Kidney (tissue), 14 donors: ENCODE data around the gene AKR1B15. TPM values are rescaled to one million over a fixed set of nuclear protein-coding genes. Genes with fewer than 3 reads are reported as not detected.

Source experiments
- DNase-seq, 5 donors: peaks; one replicate each; pipeline ENCODE4 v3.0.0-alpha.2; 2013 to 2020
- FAIRE-seq: peaks from 2 replicates; lab custom pipeline; 2012; peaks lifted over from hg19 to GRCh38; lab: Jason Lieb, UNC
- H3K27ac ChIP-seq, 2 donors: one replicate each; pipeline ENCODE4 v1.7.0; 2013; ENCODE audit warnings: low read depth in 2 of 2, low read length in 2 of 2, inconsistent platforms in 1 of 2
- H3K27me3 ChIP-seq: one replicate; pipeline ENCODE4 v1.7.1; 2013; ENCODE audit warnings: low read length, inconsistent platforms; ENCODE audit not compliant: control insufficient read depth, insufficient read depth
- H3K36me3 ChIP-seq, 3 donors: one replicate each; pipeline versions ENCODE4 v1.7.0 to v1.7.1; 2013; ENCODE audit warnings: low read length in 3 of 3, control low read depth in 1 of 3, inconsistent platforms in 1 of 3; ENCODE audit not compliant: insufficient read depth in 3 of 3, control insufficient read depth in 2 of 3
- H3K4me1 ChIP-seq, 3 donors: one replicate each; pipeline versions ENCODE4 v1.7.0 to v1.7.1; 2013; ENCODE audit warnings: low read length in 3 of 3, inconsistent platforms in 1 of 3, low read depth in 1 of 3; ENCODE audit not compliant: control insufficient read depth in 2 of 3, insufficient read depth in 2 of 3
- H3K4me3 ChIP-seq, 3 donors: one replicate each; pipeline versions ENCODE4 v1.7.0 to v1.8.1; 2013; ENCODE audit warnings: low read length in 3 of 3, control low read depth in 1 of 3, inconsistent platforms in 1 of 3
- H3K9ac ChIP-seq, 3 donors: one replicate each; pipeline versions ENCODE4 v1.7.0 to v1.7.1; 2013; ENCODE audit warnings: low read length in 3 of 3, control low read depth in 1 of 3, inconsistent platforms in 1 of 3
- H3K9me3 ChIP-seq, 3 donors: one replicate each; pipeline versions ENCODE4 v1.7.0 to v1.7.1; 2013; ENCODE audit warnings: low read length in 3 of 3, control low read depth in 1 of 3, inconsistent platforms in 1 of 3; ENCODE audit not compliant: control insufficient read depth in 2 of 3, insufficient read depth in 1 of 3
- intact Hi-C: fragments of 100-400 bp; cut with DNase I; formaldehyde crosslinking; loops from one replicate; pipeline ENCODE4 v1.11.1; 2022
- polyA plus RNA-seq: library from polyadenylated mRNA; stranded (reverse); fragments of 350-450 nt; fragmentation: Illumina TruSeq; extraction: RNeasy Lipid Tissue Mini Kit (QIAGEN cat#74804); gene quantifications from one replicate; pipeline ENCODE4 v1.2.3, GENCODE V29; 2014; ENCODE audit warnings: low read depth, low replicate concordance; ENCODE audit not compliant: insufficient read depth
- total RNA-seq: library from RNA; stranded (reverse); fragmentation: NEBNext Ultra II Directional; extraction: Animal tissue kit (Norgen Biotek cat#: 25700); gene quantifications from one replicate; pipeline ENCODE4 v1.2.1, GENCODE V29; 2021
- TF ChIP-seq, protein P1 (sequence below): IDR thresholded peaks from 3 replicates; pipeline ENCODE4 v1.5.1; 2012; ENCODE audit warnings: mild to moderate bottlenecking, moderate library complexity, borderline replicate concordance; ENCODE audit not compliant: insufficient read depth; ENCODE audit errors: extremely low read depth
- donor health status: control.
- donor health status: control.
- donor health status: control.
- donor health status: control.
- donor health status: control.
- donor health status: DM: yes; HTN: yes; CAD: no.
- donor health status: Normal renal cell carcinoma (clear cell type).

Gene AKR1B15
- total and polyA plus RNA-seq, 2 donors from 2014 or later: not detected

DNA sequence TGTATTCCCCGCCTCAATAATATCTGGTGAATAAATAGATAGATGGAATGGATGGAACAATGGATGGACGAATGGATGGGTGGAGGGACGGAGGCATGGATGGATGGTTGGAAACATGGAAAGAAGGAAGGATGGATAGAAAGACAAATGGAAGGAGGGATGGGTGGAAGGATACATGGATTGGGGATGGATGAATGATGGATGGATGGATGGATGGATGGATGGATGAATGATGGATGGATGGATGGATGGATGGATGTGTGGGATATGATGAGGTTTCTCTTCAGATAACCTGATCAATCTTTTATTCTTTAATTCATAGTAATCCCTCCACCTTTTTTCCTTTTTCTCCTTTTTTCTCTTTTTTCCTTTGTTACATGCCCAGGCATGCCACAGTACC lies 3.0 kb upstream of the AKR1B15 start:
- no peak overlapping the region for H3K4me3 ChIP-seq
- no peak for DNase-seq
- H3K27ac ChIP-seq: no peak overlapping the region
- no peaks in the 10 kb centered on the region for H3K9me3 ChIP-seq
- no peak for FAIRE-seq
- H3K4me1 ChIP-seq: peaks cover 0 to 2% (median 0%) of the 10 kb centered on the region in 3 donors
- intact Hi-C loops: no loop called here
- TF ChIP-seq, protein P1, sequence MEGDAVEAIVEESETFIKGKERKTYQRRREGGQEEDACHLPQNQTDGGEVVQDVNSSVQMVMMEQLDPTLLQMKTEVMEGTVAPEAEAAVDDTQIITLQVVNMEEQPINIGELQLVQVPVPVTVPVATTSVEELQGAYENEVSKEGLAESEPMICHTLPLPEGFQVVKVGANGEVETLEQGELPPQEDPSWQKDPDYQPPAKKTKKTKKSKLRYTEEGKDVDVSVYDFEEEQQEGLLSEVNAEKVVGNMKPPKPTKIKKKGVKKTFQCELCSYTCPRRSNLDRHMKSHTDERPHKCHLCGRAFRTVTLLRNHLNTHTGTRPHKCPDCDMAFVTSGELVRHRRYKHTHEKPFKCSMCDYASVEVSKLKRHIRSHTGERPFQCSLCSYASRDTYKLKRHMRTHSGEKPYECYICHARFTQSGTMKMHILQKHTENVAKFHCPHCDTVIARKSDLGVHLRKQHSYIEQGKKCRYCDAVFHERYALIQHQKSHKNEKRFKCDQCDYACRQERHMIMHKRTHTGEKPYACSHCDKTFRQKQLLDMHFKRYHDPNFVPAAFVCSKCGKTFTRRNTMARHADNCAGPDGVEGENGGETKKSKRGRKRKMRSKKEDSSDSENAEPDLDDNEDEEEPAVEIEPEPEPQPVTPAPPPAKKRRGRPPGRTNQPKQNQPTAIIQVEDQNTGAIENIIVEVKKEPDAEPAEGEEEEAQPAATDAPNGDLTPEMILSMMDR: no peak
- H3K9ac ChIP-seq: no peak overlapping the region
- H3K36me3 ChIP-seq: no peaks in the 10 kb centered on the region
- no peaks in the 10 kb centered on the region for H3K27me3 ChIP-seq

DNA sequence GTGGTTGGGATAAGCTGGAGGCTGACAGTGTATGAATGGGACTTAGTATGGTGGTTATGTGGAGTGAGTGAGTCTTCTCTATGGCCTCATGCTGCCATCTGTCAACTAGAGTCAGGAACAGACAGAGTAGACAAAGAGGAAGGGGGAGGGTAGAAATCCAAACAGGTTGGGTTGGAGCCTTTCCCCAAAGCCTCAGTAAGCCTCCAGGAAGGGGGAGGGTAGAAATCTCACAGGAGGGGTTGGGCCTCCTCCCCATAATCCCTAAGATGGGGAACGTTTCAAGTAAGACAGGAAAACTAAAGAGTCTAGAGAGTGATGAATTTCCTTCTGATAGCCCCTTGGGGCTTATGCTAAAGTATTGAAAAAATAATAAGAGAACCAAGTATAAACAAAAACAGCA lies 2.0 kb upstream of the AKR1B15 start:
- FAIRE-seq: no peak

GRCh38 chr7:134547397-134548054 lies 1.4 kb upstream of the AKR1B15 start:
- DNase-seq (peak; percentile 85 to 93 (median 86)), FAIRE-seq (no peak)
- intact Hi-C loops: no loop called here
- Histone ChIP-seq H3K4me1 (peaks cover 0 to 2% (median 0%) of the 10 kb centered on the region in 3 donors), H3K9me3 (no peaks in the 10 kb centered on the region), H3K36me3 (no peaks in the 10 kb centered on the region), H3K9ac (peak overlapping the region in 2 of 3 donors; percentile 33 to 48), H3K27me3 (no peaks in the 10 kb centered on the region), H3K4me3 (peak overlapping the region; percentile 34 to 73 (median 64)), H3K27ac (peak overlapping the region in 1 of 2 donors; percentile 23)
- TF ChIP-seq, protein P1: peak; percentile 73

More for the DNA sequence above, 2.0 kb upstream of the AKR1B15 start:
- H3K27ac ChIP-seq: no peak overlapping the region
- no peak for DNase-seq
- intact Hi-C loops: no loop called here
- no peak overlapping the region for H3K9ac ChIP-seq
- H3K9me3 ChIP-seq: no peaks in the 10 kb centered on the region
- TF ChIP-seq, protein P1: no peak
- H3K4me3 ChIP-seq: no peak overlapping the region
- H3K36me3 ChIP-seq: no peaks in the 10 kb centered on the region
- peaks cover 0 to 2% (median 0%) of the 10 kb centered on the region in 3 donors for H3K4me1 ChIP-seq
- H3K27me3 ChIP-seq: no peaks in the 10 kb centered on the region
